ENCODE measurements around the gene KIRREL3.

KIRREL3 gene

DNA sequence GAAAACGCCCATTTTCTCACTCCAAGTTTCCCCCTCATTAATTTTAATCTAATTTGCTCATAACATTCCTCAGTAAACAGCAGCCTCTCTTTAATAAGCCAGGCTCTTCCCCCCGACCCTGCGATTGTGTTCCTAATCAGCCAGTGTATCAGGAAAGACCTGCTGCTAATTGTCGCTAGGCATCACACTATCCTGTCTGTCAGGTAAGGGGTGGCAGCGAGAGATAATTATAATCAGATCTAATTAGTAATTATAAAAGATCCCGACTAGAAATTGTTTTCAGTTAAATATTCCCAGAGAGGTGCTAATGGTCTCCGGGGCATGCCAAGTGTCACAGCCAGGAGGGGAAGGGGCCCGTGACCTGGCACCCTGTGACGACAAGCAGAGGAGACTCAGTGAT is 502.3 kb downstream of the KIRREL3 start:
- Histone ChIP-seq H2AFZ (ENCODE audit: low read depth, low read length) (no peak overlapping the region), H3K4me2 (ENCODE audit: low read length) (no peak overlapping the region), H3K4me3 (ENCODE audit: low read length) (no peak overlapping the region), H4K20me1 (ENCODE audit: insufficient read depth, low read length) (no peaks in the 10 kb centered on the region), H3K9ac (ENCODE audit: low read length) (no peak overlapping the region), H3K27ac (ENCODE audit: low read length) (no peak overlapping the region), H3K27me3 (ENCODE audit: low read depth, low read length) (peaks cover 21% of the 10 kb centered on the region), H3K4me1 (ENCODE audit: low read length) (no peaks in the 10 kb centered on the region), H3K36me3 (replicated peaks; ENCODE audit: low read depth, low read length) (no peaks in the 10 kb centered on the region), H3K9me3 (ENCODE audit: insufficient read depth, low read length) (no peaks in the 10 kb centered on the region), H3K79me2 (ENCODE audit: low read length) (no peaks in the 10 kb centered on the region)
- TF ChIP-seq, protein P1, sequence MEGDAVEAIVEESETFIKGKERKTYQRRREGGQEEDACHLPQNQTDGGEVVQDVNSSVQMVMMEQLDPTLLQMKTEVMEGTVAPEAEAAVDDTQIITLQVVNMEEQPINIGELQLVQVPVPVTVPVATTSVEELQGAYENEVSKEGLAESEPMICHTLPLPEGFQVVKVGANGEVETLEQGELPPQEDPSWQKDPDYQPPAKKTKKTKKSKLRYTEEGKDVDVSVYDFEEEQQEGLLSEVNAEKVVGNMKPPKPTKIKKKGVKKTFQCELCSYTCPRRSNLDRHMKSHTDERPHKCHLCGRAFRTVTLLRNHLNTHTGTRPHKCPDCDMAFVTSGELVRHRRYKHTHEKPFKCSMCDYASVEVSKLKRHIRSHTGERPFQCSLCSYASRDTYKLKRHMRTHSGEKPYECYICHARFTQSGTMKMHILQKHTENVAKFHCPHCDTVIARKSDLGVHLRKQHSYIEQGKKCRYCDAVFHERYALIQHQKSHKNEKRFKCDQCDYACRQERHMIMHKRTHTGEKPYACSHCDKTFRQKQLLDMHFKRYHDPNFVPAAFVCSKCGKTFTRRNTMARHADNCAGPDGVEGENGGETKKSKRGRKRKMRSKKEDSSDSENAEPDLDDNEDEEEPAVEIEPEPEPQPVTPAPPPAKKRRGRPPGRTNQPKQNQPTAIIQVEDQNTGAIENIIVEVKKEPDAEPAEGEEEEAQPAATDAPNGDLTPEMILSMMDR (IDR thresholded peaks at IDR 0.05; ENCODE audit: low read depth, low read length), result no peak
- TF ChIP-seq EZH2phosphoT487 (IDR thresholded peaks at IDR 0.05; ENCODE audit: low read depth), result no peak

- Histone ChIP-seq H3K79me2 (ENCODE audit: low read length) (no peaks in the 10 kb centered on the region), H3K4me1 (ENCODE audit: low read length) (no peaks in the 10 kb centered on the region), H3K27me3 (ENCODE audit: low read depth, low read length) (peaks cover 21% of the 10 kb centered on the region), H2AFZ (ENCODE audit: low read depth, low read length) (no peak overlapping the region), H3K9ac (ENCODE audit: low read length) (no peak overlapping the region), H3K4me2 (ENCODE audit: low read length) (no peak overlapping the region), H3K9me3 (ENCODE audit: insufficient read depth, low read length) (no peaks in the 10 kb centered on the region), H3K27ac (ENCODE audit: low read length) (no peak overlapping the region), H4K20me1 (ENCODE audit: insufficient read depth, low read length) (no peaks in the 10 kb centered on the region), H3K36me3 (replicated peaks; ENCODE audit: low read depth, low read length) (no peaks in the 10 kb centered on the region), H3K4me3 (ENCODE audit: low read length) (no peak overlapping the region)
- TF ChIP-seq, protein P1 (IDR thresholded peaks at IDR 0.05; ENCODE audit: low read depth, low read length), result no peak
- TF ChIP-seq EZH2phosphoT487 (IDR thresholded peaks at IDR 0.05; ENCODE audit: low read depth), result no peak
These were observed 502.9 kb downstream of the KIRREL3 start for GRCh38 chr11:126497581-126498122.

- H3K27ac ChIP-seq (ENCODE audit: low read length), result no peak overlapping the region
- no peaks in the 10 kb centered on the region for H3K4me1 ChIP-seq (ENCODE audit: low read length)
- H3K9ac ChIP-seq (ENCODE audit: low read length), result no peak overlapping the region
- no peak overlapping the region for H3K4me3 ChIP-seq (ENCODE audit: low read length)
- peaks cover 17% of the 10 kb centered on the region for H3K27me3 ChIP-seq (ENCODE audit: low read depth, low read length)
- no peaks in the 10 kb centered on the region for H3K9me3 ChIP-seq (ENCODE audit: insufficient read depth, low read length)
- no peaks in the 10 kb centered on the region for H3K79me2 ChIP-seq (ENCODE audit: low read length)
- H4K20me1 ChIP-seq (ENCODE audit: insufficient read depth, low read length), result no peaks in the 10 kb centered on the region
- no peak for TF ChIP-seq EZH2phosphoT487 (IDR thresholded peaks at IDR 0.05; ENCODE audit: low read depth)
- TF ChIP-seq, protein P1 (IDR thresholded peaks at IDR 0.05; ENCODE audit: low read depth, low read length), result no peak
- H2AFZ ChIP-seq (ENCODE audit: low read depth, low read length), result no peak overlapping the region
- H3K36me3 ChIP-seq (replicated peaks; ENCODE audit: low read depth, low read length), result no peaks in the 10 kb centered on the region
- no peak overlapping the region for H3K4me2 ChIP-seq (ENCODE audit: low read length)
These were observed 503.8 kb downstream of the KIRREL3 start for GRCh38 chr11:126496576-126497337.

DNA sequence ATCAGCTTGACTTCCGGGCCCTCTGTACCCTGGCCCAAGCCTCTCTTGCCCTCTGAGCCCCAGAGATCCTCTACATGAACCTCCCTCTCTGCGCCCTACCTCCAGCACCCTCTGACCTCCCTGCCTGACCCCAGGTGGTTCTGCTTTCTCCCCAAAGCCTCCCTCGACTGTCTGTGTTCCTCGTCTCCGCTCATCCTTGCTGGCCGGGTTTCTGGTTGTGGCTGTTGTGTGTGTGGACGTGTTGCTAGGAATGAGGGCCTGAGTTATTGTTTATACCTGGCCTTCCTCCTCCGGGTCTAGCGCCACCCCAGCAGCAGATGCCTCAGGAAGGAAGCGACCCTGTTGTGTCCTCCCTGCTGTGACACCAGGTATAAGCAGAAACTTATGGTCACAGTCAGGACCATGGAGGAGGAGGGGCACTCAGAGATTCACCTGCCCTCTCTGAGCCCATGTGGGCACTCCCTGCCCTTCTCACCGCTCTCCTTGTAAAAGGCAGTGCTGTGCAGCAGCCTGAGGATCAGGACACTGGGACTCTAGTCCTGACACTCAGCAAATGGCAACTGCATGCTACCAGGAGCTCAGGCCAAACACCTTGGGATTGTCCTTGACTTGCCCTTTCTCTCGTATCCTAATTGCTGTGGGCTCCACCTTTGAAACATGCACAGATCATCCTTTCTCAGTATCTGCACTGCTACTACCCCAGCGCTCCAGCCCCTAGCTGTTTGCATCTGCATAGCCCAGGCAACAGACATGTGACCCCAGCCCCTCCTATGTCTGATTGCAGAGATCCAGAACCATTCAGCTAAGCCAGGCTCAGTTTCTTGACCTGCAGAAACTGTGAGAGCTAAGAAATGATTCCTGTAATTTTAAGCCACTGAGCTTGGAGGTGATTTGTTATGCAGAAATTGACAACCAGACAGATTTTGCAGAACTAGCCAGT is 505.0 kb downstream of the KIRREL3 start:
- H3K36me3 ChIP-seq (replicated peaks; ENCODE audit: low read depth, low read length), result no peaks in the 10 kb centered on the region
- H3K4me3 ChIP-seq (ENCODE audit: low read length), result no peak overlapping the region
- no peaks in the 10 kb centered on the region for H3K9me3 ChIP-seq (ENCODE audit: insufficient read depth, low read length)
- no peaks in the 10 kb centered on the region for H3K4me1 ChIP-seq (ENCODE audit: low read length)
- H2AFZ ChIP-seq (ENCODE audit: low read depth, low read length), result no peak overlapping the region
- no peak overlapping the region for H3K27ac ChIP-seq (ENCODE audit: low read length)
- H3K79me2 ChIP-seq (ENCODE audit: low read length), result no peaks in the 10 kb centered on the region
- no peaks in the 10 kb centered on the region for H4K20me1 ChIP-seq (ENCODE audit: insufficient read depth, low read length)
- H3K4me2 ChIP-seq (ENCODE audit: low read length), result no peak overlapping the region
- H3K9ac ChIP-seq (ENCODE audit: low read length), result no peak overlapping the region
- peaks cover 9% of the 10 kb centered on the region; the same call in 1 of the 2 replicates for H3K27me3 ChIP-seq (ENCODE audit: low read depth, low read length)
- TF ChIP-seq, protein P1 (IDR thresholded peaks at IDR 0.05; ENCODE audit: low read depth, low read length), result no peak
- no peak for TF ChIP-seq EZH2phosphoT487 (IDR thresholded peaks at IDR 0.05; ENCODE audit: low read depth)
